IPS-15b (cell line): ENCODE data around the gene ADGRB2.
"Not testable (repeated sequence)": the region's sequence is repeated elsewhere in the genome, so short reads cannot be mapped to it uniquely, and the experiment has no call there.

Experiments
- H3K27me3 ChIP-seq: one replicate; pipeline ENCODE4 v1.6.1; 2013; ENCODE audit warnings: low read length; ENCODE audit not compliant: control insufficient read depth, insufficient read depth
- H3K36me3 ChIP-seq: one replicate; pipeline ENCODE4 v1.6.1; 2013; ENCODE audit warnings: low read length; ENCODE audit not compliant: control insufficient read depth, insufficient read depth
- H3K4me1 ChIP-seq: one replicate; pipeline ENCODE4 v1.6.1; 2013; ENCODE audit warnings: mild to moderate bottlenecking, low read length; ENCODE audit not compliant: control insufficient read depth, insufficient read depth
- H3K4me3 ChIP-seq: one replicate; pipeline ENCODE4 v1.5.1; 2013; ENCODE audit warnings: low read depth, low read length
- H3K9ac ChIP-seq: one replicate; pipeline ENCODE4 v1.6.1; 2013; ENCODE audit warnings: low read depth, mild to moderate bottlenecking, low read length
- H3K9me3 ChIP-seq: one replicate; pipeline ENCODE4 v1.6.1; 2013; ENCODE audit warnings: mild to moderate bottlenecking, low read length; ENCODE audit not compliant: control insufficient read depth, insufficient read depth

Gene ADGRB2

GRCh38 chr1:31707711-31708110 is 56.4 kb downstream of the ADGRB2 start:
- Histone ChIP-seq H3K27me3 (peaks cover 3% of the 10 kb centered on the region), H3K4me1 (peaks cover 9% of the 10 kb centered on the region), H3K9ac (no peak overlapping the region), H3K9me3 (no peaks in the 10 kb centered on the region), H3K4me3 (no peak overlapping the region), H3K36me3 (no peaks in the 10 kb centered on the region)

- not testable (repeated sequence) for H3K9me3 ChIP-seq, H3K4me1 ChIP-seq, H3K4me3 ChIP-seq, H3K27me3 ChIP-seq, H3K36me3 ChIP-seq, H3K9ac ChIP-seq
Measured at GRCh38 chr1:31707059-31707600, 57.0 kb downstream of the ADGRB2 start.

- no peak overlapping the region for H3K9ac ChIP-seq
- no peaks in the 10 kb centered on the region for H3K36me3 ChIP-seq
- H3K4me1 ChIP-seq = peaks cover 9% of the 10 kb centered on the region
- peaks cover 3% of the 10 kb centered on the region for H3K27me3 ChIP-seq
- no peaks in the 10 kb centered on the region for H3K9me3 ChIP-seq
- no peak overlapping the region for H3K4me3 ChIP-seq
Measured at GRCh38 chr1:31706384-31707058, 57.6 kb downstream of the ADGRB2 start.

GRCh38 chr1:31705080-31705866 is 58.9 kb downstream of the ADGRB2 start:
- Histone ChIP-seq H3K9ac (peak overlapping the region; percentile 70), H3K36me3 (peaks cover 1% of the 10 kb centered on the region), H3K27me3 (peaks cover 3% of the 10 kb centered on the region), H3K4me3 (peak overlapping the region; percentile 68), H3K4me1 (peaks cover 9% of the 10 kb centered on the region), H3K9me3 (no peaks in the 10 kb centered on the region)

- peak overlapping the region; percentile 68 for H3K4me3 ChIP-seq
- H3K9ac ChIP-seq = peak overlapping the region; percentile 70
- peaks cover 3% of the 10 kb centered on the region for H3K27me3 ChIP-seq
- H3K9me3 ChIP-seq = no peaks in the 10 kb centered on the region
- H3K36me3 ChIP-seq = peaks cover 2% of the 10 kb centered on the region
- H3K4me1 ChIP-seq = peaks cover 9% of the 10 kb centered on the region
Measured at GRCh38 chr1:31704271-31705079, 59.7 kb downstream of the ADGRB2 start.

- H3K27me3 ChIP-seq = peaks cover 3% of the 10 kb centered on the region
- no peaks in the 10 kb centered on the region for H3K9me3 ChIP-seq
- H3K4me3 ChIP-seq = peak within 1 kb of the TSS; percentile 68
- H3K36me3 ChIP-seq = peaks cover 2% of the 10 kb centered on the region
- H3K9ac ChIP-seq = peak within 1 kb of the TSS; percentile 70
- H3K4me1 ChIP-seq = peaks cover 9% of the 10 kb centered on the region
Measured at GRCh38 chr1:31703431-31704270, 60.5 kb downstream of the ADGRB2 start, which contains the start of gene COL16A1. Gene COL16A1 (minus strand): TSS chr1:31704017. CDS start chr1:31702193, 1,824 bp downstream.

- H3K9ac ChIP-seq = no peak overlapping the region
- H3K4me1 ChIP-seq = peaks cover 9% of the 10 kb centered on the region
Measured at GRCh38 chr1:31702836-31703404, 61.2 kb downstream of the ADGRB2 start.

GRCh38 chr1:31701091-31701736 is 62.9 kb downstream of the ADGRB2 start:
- H3K36me3 ChIP-seq = peaks cover 2% of the 10 kb centered on the region
- no peak overlapping the region for H3K9ac ChIP-seq
- H3K4me3 ChIP-seq = no peak overlapping the region
- peaks cover 3% of the 10 kb centered on the region for H3K27me3 ChIP-seq
- H3K4me1 ChIP-seq = peaks cover 9% of the 10 kb centered on the region
- H3K9me3 ChIP-seq = no peaks in the 10 kb centered on the region

More at GRCh38 chr1:31702836-31703404, 61.2 kb downstream of the ADGRB2 start:
- no peaks in the 10 kb centered on the region for H3K9me3 ChIP-seq
- H3K4me3 ChIP-seq = peak overlapping the region; percentile 68
- peaks cover 2% of the 10 kb centered on the region for H3K36me3 ChIP-seq
- H3K27me3 ChIP-seq = peaks cover 3% of the 10 kb centered on the region

- Histone ChIP-seq H3K4me3 (no peak overlapping the region), H3K36me3 (peaks cover 2% of the 10 kb centered on the region), H3K9me3 (no peaks in the 10 kb centered on the region), H3K9ac (no peak overlapping the region), H3K4me1 (peaks cover 6% of the 10 kb centered on the region), H3K27me3 (peaks cover 3% of the 10 kb centered on the region)
Measured at GRCh38 chr1:31700468-31701090, 63.6 kb downstream of the ADGRB2 start.

GRCh38 chr1:31699341-31699891 is 64.7 kb downstream of the ADGRB2 start:
- H3K36me3 ChIP-seq = peaks cover 5% of the 10 kb centered on the region
- no peak overlapping the region for H3K9ac ChIP-seq
- no peaks in the 10 kb centered on the region for H3K9me3 ChIP-seq
- peaks cover under 1% of the 10 kb centered on the region for H3K27me3 ChIP-seq
- H3K4me3 ChIP-seq = no peak overlapping the region
- peaks cover 3% of the 10 kb centered on the region for H3K4me1 ChIP-seq
